Endothelial cell of umbilical vein (primary cell): Measurements from ENCODE around the gene GAST.

Experiments
- CTCF ChIP-seq, 2 donors: IDR thresholded peaks; 1 replicate in 1 of 2; 2 replicates in 1 of 2; pipeline ENCODE4 v1.5.1; 2011; ENCODE audit warnings: low read length in 2 of 2, mild to moderate bottlenecking in 2 of 2, moderate library complexity in 2 of 2, control low read depth in 1 of 2, inconsistent platforms in 1 of 2, low read depth in 1 of 2; ENCODE audit not compliant: insufficient read depth in 1 of 2; ENCODE audit errors: extremely low read depth in 1 of 2
- EZH2 ChIP-seq: IDR thresholded peaks from 2 replicates; pipeline ENCODE4 v1.6.1; 2012; ENCODE audit warnings: borderline replicate concordance, low read depth, mild to moderate bottlenecking, moderate library complexity, low read length, inconsistent platforms; ENCODE audit not compliant: severe bottlenecking
- FOS ChIP-seq: IDR thresholded peaks from 2 replicates; pipeline ENCODE4 v1.6.1; 2011; ENCODE audit warnings: mild to moderate bottlenecking, low read length, moderate library complexity, borderline replicate concordance; ENCODE audit not compliant: insufficient read depth
- GATA2 ChIP-seq: IDR thresholded peaks from 2 replicates; pipeline ENCODE4 v1.7.0; 2011; ENCODE audit warnings: low read depth, mild to moderate bottlenecking, moderate library complexity, mixed read lengths, low read length; ENCODE audit not compliant: insufficient read length, insufficient read depth
- JUN ChIP-seq: IDR thresholded peaks from 2 replicates; pipeline ENCODE4 v1.6.1; 2011; ENCODE audit warnings: borderline replicate concordance, low read depth; ENCODE audit not compliant: insufficient read length, insufficient read depth
- MYC ChIP-seq: IDR thresholded peaks from one replicate; pipeline ENCODE4 v1.6.1; 2011; ENCODE audit warnings: mild to moderate bottlenecking, low read depth, low read length
- POLR2A ChIP-seq: IDR thresholded peaks from 2 replicates; pipeline ENCODE4 v1.6.1; 2012; ENCODE audit warnings: low read depth, mild to moderate bottlenecking, control low read depth, low read length
- POLR2AphosphoS5 ChIP-seq: IDR thresholded peaks from 2 replicates; pipeline ENCODE4 v1.6.1; 2012; ENCODE audit warnings: low read depth, mild to moderate bottlenecking, control low read depth, low read length, moderate library complexity; ENCODE audit not compliant: insufficient read depth
- TF ChIP-seq, protein P1 (sequence below): IDR thresholded peaks from 2 replicates; pipeline ENCODE4 v1.6.1; 2011; ENCODE audit not compliant: insufficient read depth, insufficient read length

- TF ChIP-seq POLR2A = no peak
- TF ChIP-seq CTCF (IDR thresholded peaks at IDR 0.05; ENCODE audit: extremely low read depth in 1 of 2, insufficient read depth in 1 of 2, low read depth in 1 of 2, low read length in 2 of 2) = no peak
- TF ChIP-seq EZH2 = no peak
- no peak for TF ChIP-seq POLR2AphosphoS5
- TF ChIP-seq, protein P1, sequence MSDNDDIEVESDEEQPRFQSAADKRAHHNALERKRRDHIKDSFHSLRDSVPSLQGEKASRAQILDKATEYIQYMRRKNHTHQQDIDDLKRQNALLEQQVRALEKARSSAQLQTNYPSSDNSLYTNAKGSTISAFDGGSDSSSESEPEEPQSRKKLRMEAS = no peak
- TF ChIP-seq JUN = no peak
- TF ChIP-seq FOS = no peak
- no peak for TF ChIP-seq GATA2
- TF ChIP-seq MYC = no peak
Observed at GRCh38 chr17:41736983-41737679, 25.0 kb downstream of the GAST start.
